HepG2 (cell line): ENCODE measurements around the gene ENDOU. TPM values are rescaled to one million over a fixed set of nuclear protein-coding genes. Genes with fewer than 3 reads are reported as not detected.
A peak's percentile ranks its signal among the peaks of the same experiment; 100 is the strongest.

Source experiments
- GLI4 ChIP-seq: sonication (generic); formaldehyde crosslinking; IDR thresholded peaks from 2 replicates; pipeline ENCODE4 v1.5.1; 2020; ENCODE audit warnings: missing genetic modification reagents, mild to moderate bottlenecking, moderate library complexity, borderline replicate concordance
- PAXIP1 ChIP-seq: sonication (generic); formaldehyde crosslinking; conservative IDR thresholded peaks from 2 replicates; pipeline ENCODE4 v1.4.0; 2020; ENCODE audit warnings: mild to moderate bottlenecking, missing genetic modification reagents, moderate library complexity
- ZBTB10 ChIP-seq: sonication (generic); formaldehyde crosslinking; IDR thresholded peaks from 2 replicates; pipeline ENCODE4 v1.4.0; 2020; ENCODE audit warnings: missing genetic modification reagents, borderline replicate concordance
- ZBTB38 ChIP-seq: sonication (generic); formaldehyde crosslinking; IDR thresholded peaks from 2 replicates; pipeline ENCODE4 v1.5.1; 2020; ENCODE audit warnings: mild to moderate bottlenecking, missing genetic modification reagents
- ZFP62 ChIP-seq: sonication (generic); formaldehyde crosslinking; IDR thresholded peaks from 2 replicates; pipeline ENCODE4 v1.4.0; 2020; ENCODE audit warnings: missing genetic modification reagents
- ZNF335 ChIP-seq: sonication (generic); formaldehyde crosslinking; IDR thresholded peaks from 2 replicates; pipeline ENCODE4 v1.4.0; 2020; ENCODE audit warnings: missing genetic modification reagents
- ZNF350 ChIP-seq: sonication (generic); formaldehyde crosslinking; IDR thresholded peaks from 2 replicates; pipeline ENCODE4 v1.4.0; 2020; ENCODE audit warnings: mild to moderate bottlenecking, low read depth, missing genetic modification reagents, borderline replicate concordance
- ZNF382 ChIP-seq: sonication (generic); formaldehyde crosslinking; IDR thresholded peaks from 2 replicates; pipeline ENCODE4 v1.5.0; 2020; ENCODE audit warnings: missing genetic modification reagents, mild to moderate bottlenecking, borderline replicate concordance
- ZNF512 ChIP-seq: sonication (generic); formaldehyde crosslinking; IDR thresholded peaks from 2 replicates; pipeline ENCODE4 v1.4.0; 2020; ENCODE audit warnings: mild to moderate bottlenecking, missing genetic modification reagents
- ZNF724P ChIP-seq: sonication (generic); formaldehyde crosslinking; IDR thresholded peaks from 2 replicates; pipeline ENCODE4 v1.8.0; 2022; ENCODE audit warnings: missing genetic modification reagents, borderline replicate concordance
- ZSCAN22 ChIP-seq: sonication (generic); formaldehyde crosslinking; IDR thresholded peaks from 2 replicates; pipeline ENCODE4 v1.4.0; 2020; ENCODE audit warnings: mild to moderate bottlenecking, missing genetic modification reagents
- polyA plus RNA-seq, 8 experiments: library from polyadenylated mRNA; depleted of rRNA in 3 of 8; stranded (reverse) in 7 of 8; unstranded in 1 of 8; fragments of >200 nt; fragmentation: Illumina TruSeq in 4 of 8; extraction: Trizol in 4 of 8; gene quantifications; 2 replicates each; pipeline versions ENCODE4 v1.2.1 to v1.2.3, GENCODE V29; 2011 to 2016; ENCODE audit warnings: low read depth in 4 of 8, missing spikeins in 1 of 8, mixed read lengths in 1 of 8; ENCODE audit not compliant: insufficient read depth in 1 of 8
- total RNA-seq, 5 experiments: library from RNA; depleted of rRNA; stranded (reverse); fragments of >200 nt; fragmentation: Illumina TruSeq; extraction: Trizol; gene quantifications; 2 replicates each; pipeline ENCODE4 v1.2.3, GENCODE V29; 2016; ENCODE audit warnings: low read depth in 1 of 5
- TF ChIP-seq, protein P1 (sequence below): sonication (generic); formaldehyde crosslinking; IDR thresholded peaks from 2 replicates; pipeline ENCODE4 v1.4.0; 2020; ENCODE audit warnings: missing genetic modification reagents
- TF ChIP-seq, protein P2 (sequence below): sonication (generic); formaldehyde crosslinking; IDR thresholded peaks from 2 replicates; pipeline ENCODE4 v1.4.0; 2020; ENCODE audit warnings: missing genetic modification reagents, borderline replicate concordance

Gene ENDOU
- total and polyA plus RNA-seq, 2 of the 13 experiments (the other 11 are each of a cell fraction or from before 2014, with no cell fraction given), result not detected

GRCh38 chr12:47758834-47759690, 33.8 kb upstream of the ENDOU start, which contains the start of gene RAPGEF3 (continued):
- no peak; the same call in 1 of the 2 replicates for TF ChIP-seq PAXIP1 (CRISPR knock-in tag)
- TF ChIP-seq, protein P1, sequence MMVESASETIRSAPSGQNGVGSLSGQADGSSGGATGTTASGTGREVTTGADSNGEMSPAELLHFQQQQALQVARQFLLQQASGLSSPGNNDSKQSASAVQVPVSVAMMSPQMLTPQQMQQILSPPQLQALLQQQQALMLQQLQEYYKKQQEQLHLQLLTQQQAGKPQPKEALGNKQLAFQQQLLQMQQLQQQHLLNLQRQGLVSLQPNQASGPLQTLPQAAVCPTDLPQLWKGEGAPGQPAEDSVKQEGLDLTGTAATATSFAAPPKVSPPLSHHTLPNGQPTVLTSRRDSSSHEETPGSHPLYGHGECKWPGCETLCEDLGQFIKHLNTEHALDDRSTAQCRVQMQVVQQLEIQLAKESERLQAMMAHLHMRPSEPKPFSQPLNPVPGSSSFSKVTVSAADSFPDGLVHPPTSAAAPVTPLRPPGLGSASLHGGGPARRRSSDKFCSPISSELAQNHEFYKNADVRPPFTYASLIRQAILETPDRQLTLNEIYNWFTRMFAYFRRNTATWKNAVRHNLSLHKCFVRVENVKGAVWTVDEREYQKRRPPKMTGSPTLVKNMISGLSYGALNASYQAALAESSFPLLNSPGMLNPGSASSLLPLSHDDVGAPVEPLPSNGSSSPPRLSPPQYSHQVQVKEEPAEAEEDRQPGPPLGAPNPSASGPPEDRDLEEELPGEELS, result no peak
- no peak for TF ChIP-seq ZNF382 (CRISPR knock-in tag)
- no peak for TF ChIP-seq ZNF335 (CRISPR knock-in tag)
- TF ChIP-seq, protein P2, sequence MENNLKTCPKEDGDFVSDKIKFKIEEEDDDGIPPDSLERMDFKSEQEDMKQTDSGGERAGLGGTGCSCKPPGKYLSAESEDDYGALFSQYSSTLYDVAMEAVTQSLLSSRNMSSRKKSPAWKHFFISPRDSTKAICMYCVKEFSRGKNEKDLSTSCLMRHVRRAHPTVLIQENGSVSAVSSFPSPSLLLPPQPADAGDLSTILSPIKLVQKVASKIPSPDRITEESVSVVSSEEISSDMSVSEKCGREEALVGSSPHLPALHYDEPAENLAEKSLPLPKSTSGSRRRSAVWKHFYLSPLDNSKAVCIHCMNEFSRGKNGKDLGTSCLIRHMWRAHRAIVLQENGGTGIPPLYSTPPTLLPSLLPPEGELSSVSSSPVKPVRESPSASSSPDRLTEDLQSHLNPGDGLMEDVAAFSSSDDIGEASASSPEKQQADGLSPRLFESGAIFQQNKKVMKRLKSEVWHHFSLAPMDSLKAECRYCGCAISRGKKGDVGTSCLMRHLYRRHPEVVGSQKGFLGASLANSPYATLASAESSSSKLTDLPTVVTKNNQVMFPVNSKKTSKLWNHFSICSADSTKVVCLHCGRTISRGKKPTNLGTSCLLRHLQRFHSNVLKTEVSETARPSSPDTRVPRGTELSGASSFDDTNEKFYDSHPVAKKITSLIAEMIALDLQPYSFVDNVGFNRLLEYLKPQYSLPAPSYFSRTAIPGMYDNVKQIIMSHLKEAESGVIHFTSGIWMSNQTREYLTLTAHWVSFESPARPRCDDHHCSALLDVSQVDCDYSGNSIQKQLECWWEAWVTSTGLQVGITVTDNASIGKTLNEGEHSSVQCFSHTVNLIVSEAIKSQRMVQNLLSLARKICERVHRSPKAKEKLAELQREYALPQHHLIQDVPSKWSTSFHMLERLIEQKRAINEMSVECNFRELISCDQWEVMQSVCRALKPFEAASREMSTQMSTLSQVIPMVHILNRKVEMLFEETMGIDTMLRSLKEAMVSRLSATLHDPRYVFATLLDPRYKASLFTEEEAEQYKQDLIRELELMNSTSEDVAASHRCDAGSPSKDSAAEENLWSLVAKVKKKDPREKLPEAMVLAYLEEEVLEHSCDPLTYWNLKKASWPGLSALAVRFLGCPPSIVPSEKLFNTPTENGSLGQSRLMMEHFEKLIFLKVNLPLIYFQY (CRISPR knock-in tag), result no peak
- TF ChIP-seq ZNF512, result no peak
- no peak for TF ChIP-seq ZSCAN22
- TF ChIP-seq GLI4, result no peak
- no peak for TF ChIP-seq ZFP62 (CRISPR knock-in tag)
- TF ChIP-seq ZBTB38, result no peak
- TF ChIP-seq ZBTB10 (CRISPR knock-in tag), result 0 out of 2 replicates have a peak, but pooled peaks have one; percentile 45
- TF ChIP-seq ZNF724P (CRISPR knock-in tag), result no peak
- 0 out of 2 replicates have a peak, but pooled peaks have one; percentile 31 for TF ChIP-seq ZNF350 (CRISPR knock-in tag)
